GM18861 (cell line): ENCODE measurements around the gene OTOP3.

Source experiments
- ATAC-seq: cut with Tn5 transposase; IDR thresholded peaks from one replicate; pipeline ENCODE4 v1.9.1; 2021; ENCODE audit not compliant: unreplicated experiment

OTOP3 gene

DNA sequence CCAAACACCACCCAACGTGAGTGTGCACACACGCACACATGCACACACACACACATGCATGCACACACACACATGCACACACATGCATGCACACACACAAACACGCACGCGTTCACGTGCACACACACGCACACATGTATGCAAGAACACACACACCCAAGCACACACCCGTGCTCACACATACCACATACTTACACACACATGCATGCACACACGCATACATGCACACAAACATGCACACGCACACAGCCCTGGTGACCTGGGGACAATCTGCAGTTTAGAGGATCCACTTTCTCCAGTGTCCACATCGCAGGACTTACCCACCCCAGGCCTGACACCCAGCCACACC, 18.9 kb upstream of the OTOP3 start:
- ATAC-seq: no peak

DNA sequence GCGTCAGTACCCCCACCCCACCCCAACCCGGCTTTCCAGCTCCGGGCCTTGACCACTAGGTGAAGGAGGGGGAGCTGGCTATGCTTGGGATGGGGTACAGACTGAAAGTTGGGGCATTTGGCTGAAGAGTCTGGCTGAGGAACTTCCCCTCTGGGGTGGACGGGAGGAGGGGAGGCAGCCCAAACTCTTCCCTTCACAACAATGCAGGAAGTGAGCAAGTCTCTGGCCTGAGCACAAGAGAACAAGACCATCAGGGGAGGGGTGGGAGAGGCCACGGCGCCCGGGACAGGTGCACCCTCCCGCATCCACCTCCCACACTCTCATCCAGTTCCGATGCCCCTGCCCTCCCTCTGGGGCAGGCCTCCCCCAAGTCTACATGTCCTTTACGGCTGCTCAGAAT, 18.3 kb upstream of the OTOP3 start:
- ATAC-seq: no peak

DNA sequence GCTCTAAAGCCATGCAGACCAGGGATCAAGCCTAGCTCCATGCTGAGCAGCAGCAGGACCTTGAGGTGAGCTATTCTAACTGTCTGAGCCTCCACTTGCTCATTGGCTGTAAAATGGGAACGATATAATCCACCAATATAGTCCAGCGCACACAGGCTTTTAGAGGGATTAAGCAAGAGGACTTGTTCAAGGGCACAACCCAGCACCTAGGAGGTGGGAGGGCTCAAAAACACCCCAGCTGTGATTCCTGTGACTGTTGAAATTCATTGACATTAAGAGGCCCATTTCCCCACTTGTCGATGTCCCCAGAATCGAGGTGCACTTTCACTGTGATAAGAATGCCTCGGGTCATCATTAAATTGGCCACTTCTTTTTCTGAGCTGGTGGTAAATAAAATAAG, 16.8 kb upstream of the OTOP3 start:
- ATAC-seq: no peak

DNA sequence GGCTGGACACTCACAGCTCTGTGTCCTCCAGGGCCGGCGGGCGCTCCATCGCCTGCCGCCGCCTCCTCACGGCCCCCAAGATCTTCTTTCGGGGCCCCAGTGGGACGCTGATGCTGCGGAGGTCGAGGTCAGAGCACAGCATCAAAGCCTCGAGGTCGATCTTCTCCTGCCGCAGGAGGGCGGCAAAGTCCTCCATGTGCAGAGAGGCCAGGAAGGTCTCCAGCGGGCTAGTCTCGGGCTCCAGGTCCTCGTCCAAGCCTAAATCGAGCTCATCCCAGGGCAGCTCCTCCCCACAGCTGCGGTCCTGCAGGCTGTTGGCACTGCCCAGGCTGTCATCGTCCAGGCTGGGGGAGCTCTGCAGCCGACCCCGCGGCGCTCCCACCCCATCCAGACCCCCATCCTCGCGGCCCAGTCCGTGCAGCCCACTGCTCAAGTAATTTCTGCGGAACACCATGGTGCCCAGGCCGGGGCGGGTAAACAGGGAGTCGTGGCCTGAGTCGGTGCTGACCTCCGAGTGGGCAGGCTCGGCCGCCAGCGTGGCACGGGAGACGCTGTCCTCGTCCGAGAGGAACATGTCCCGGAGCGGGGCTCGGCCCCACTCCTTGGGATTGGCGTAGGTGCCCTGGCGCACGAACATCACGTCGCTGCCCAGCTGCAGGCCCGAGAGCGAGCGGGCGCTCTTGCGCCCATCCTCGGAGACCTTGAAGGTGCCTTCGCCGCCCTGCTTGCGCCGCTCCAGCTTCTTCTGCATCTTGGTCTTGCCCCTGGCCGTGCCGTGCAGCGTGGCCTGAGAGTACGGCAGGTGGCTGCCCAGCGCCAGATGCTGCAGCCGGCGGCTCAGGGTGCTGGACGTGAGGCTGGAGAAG, 16.0 kb upstream of the OTOP3 start:
- no peak for ATAC-seq

DNA sequence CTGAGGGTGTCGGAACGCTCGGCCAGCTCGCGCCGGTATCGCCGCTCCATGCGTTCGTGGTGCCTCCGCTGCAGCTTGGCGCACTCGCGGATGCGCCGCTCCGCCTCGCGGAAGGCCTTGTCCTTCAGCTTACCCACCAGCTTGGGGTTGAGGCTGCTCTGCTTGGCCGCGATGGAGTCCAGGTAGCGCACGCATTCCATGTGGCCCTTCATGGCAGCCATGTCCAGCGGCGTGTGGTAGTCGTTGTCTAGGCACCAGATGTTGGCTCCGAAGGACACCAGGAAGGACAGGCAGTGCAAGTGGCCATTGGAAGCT, 15.4 kb upstream of the OTOP3 start:
- no peak for ATAC-seq

GRCh38 chr17:74920642-74921025, 15.1 kb upstream of the OTOP3 start:
- ATAC-seq: no peak

GRCh38 chr17:74921026-74921681, 14.5 kb upstream of the OTOP3 start:
- ATAC-seq: no peak

DNA sequence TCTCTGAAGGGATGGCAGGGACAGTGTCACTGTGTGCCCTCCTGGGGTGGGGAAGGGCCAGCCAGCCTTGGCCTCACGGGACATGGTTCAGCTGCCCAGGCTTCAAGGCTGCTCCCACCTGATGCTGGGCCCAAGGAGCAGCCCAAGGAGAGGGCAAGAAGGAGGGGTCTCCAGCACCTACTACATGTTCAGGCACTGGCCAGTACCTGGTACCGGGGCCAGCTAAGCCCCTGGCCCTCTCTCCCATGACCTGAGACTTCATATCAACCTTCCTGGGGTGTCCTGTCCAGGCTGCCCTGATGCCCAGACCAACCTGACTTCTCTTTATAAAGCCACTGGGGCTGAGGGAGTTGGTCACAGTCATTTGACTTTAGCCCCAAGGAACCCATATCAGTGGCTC, 13.9 kb upstream of the OTOP3 start:
- ATAC-seq: no peak

GRCh38 chr17:74922172-74922571, 13.5 kb upstream of the OTOP3 start:
- ATAC-seq: no peak

GRCh38 chr17:74922694-74923537, 12.8 kb upstream of the OTOP3 start, which contains the start of gene USH1G:
TSS of gene USH1G (minus strand) at chr17:74923255. CDS start at chr17:74923073, 182 bp downstream.
- no peak for ATAC-seq

- ATAC-seq: no peak
Measured at GRCh38 chr17:74923538-74924249, 12.0 kb upstream of the OTOP3 start.

GRCh38 chr17:74924250-74924948, 11.3 kb upstream of the OTOP3 start, which contains the start of gene OTOP2:
TSS of gene OTOP2 (plus strand) at chr17:74924273. CDS start at chr17:74924633, 360 bp downstream.
- ATAC-seq: no peak

DNA sequence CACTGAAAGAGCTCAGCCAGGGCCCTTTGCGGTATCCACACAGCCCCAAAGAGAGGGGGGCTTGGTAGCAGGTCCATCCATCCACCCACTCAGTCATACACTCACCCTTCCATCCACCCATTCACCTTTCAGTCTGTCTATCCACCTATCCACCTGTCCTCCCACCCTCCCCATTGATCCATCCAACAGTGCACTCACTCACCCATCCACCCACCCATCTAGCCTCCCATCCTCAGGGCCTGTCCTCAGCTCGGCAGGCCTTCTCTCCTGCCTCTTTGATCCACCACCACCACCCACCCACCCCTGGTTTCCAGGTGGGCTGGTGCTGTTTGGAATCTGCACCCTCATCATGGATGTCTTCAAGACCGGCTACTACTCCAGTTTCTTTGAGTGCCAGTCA, 10.5 kb upstream of the OTOP3 start:
- no peak for ATAC-seq

- ATAC-seq: no peak
Measured at GRCh38 chr17:74928786-74929185, 6.9 kb upstream of the OTOP3 start.

- no peak for ATAC-seq
Measured at GRCh38 chr17:74930535-74931036, 5.1 kb upstream of the OTOP3 start.

DNA sequence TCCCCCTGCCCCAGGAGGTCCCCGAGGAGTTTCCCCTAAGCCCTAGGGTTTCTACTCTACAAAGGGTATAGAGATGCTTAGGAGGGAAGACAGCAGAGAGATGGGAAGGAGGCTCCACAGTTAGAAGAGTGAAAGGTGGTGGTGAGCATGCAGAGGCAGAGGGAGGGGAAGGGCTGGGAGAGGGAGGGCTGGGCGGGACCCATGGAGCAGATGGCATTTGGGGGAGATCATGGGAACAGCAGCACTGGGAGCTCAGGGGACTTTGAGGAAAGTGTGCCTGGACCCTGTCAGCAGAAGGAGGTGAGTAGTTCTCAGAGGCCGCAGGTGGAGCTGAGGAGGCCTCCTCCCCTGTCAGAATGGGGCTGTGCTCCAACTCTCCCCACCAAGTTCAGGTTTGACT, 650 bp upstream of the OTOP3 start:
- ATAC-seq: no peak

GRCh38 chr17:74936470-74936799, 737 bp downstream of the OTOP3 start:
- no peak for ATAC-seq

GRCh38 chr17:74937064-74938051, 1.7 kb downstream of the OTOP3 start:
- no peak for ATAC-seq
